Measurements from ENCODE around the gene TEDC2. TPM values are rescaled to one million over a fixed set of nuclear protein-coding genes. Genes with fewer than 3 reads are reported as not detected.

The TEDC2 gene
- total RNA-seq, 1 experiment from 2014 or later, result 45.4 TPM

GRCh38 chr16:2468233-2468724 lies 8.4 kb downstream of the TEDC2 start:
- Histone ChIP-seq H3K4ac (ENCODE audit: low read depth, low read length) (no peak overlapping the region), H3T11ph (ENCODE audit: low read length) (no peak overlapping the region), H3K56ac (ENCODE audit: insufficient read length, low read depth, low read length) (no peak overlapping the region), H3K23ac (ENCODE audit: insufficient read length, low read depth, low read length) (no peak overlapping the region), H3K79me2 (ENCODE audit: insufficient read depth, low read length) (no peaks in the 10 kb centered on the region), H3K9ac (ENCODE audit: extremely low read depth, insufficient read length, low read length) (peak overlapping the region; percentile 8), H3K9me3 (ENCODE audit: control insufficient read depth, low read depth, low read length) (no peaks in the 10 kb centered on the region), H4K20me1 (ENCODE audit: control insufficient read depth, insufficient read depth, insufficient read length) (no peaks in the 10 kb centered on the region), H3K23me2 (ENCODE audit: insufficient read length, low read depth, low read length, poor library complexity, severe bottlenecking) (peaks cover 9% of the 10 kb centered on the region), H2BK120ac (ENCODE audit: low read depth, low read length, poor library complexity, severe bottlenecking) (no peak overlapping the region), H3K18ac (ENCODE audit: insufficient read length, low read depth, low read length) (no peak overlapping the region), H4K91ac (ENCODE audit: insufficient read length, low read depth, low read length) (no peak overlapping the region), H2AFZ (ENCODE audit: low read length) (no peak overlapping the region), H3K4me1 (ENCODE audit: insufficient read depth, low read length) (no peaks in the 10 kb centered on the region), H2AK5ac (ENCODE audit: insufficient read length, low read length) (no peak overlapping the region), H2BK20ac (ENCODE audit: low read depth, low read length, poor library complexity, severe bottlenecking) (no peak overlapping the region), H3K14ac (ENCODE audit: insufficient read depth, low read length) (peak overlapping the region; percentile 5; the same call in 1 of the 2 replicates), H4K8ac (replicated peaks; ENCODE audit: insufficient read length, low read depth, low read length) (no peak overlapping the region), H2BK5ac (ENCODE audit: insufficient read length, low read length) (no peak overlapping the region), H3K4me2 (ENCODE audit: insufficient read depth, insufficient read length, low read length) (peak overlapping the region; percentile 15), H2BK12ac (ENCODE audit: insufficient read length, low read depth, low read length) (no peak overlapping the region), H3K27me3 (ENCODE audit: insufficient read depth, low read length) (peaks cover 17% of the 10 kb centered on the region; the same call in 1 of the 2 replicates), H4K5ac (ENCODE audit: insufficient read length, low read depth, low read length) (no peak overlapping the region), H2BK15ac (ENCODE audit: low read depth, low read length) (no peak overlapping the region), H3K79me1 (ENCODE audit: insufficient read depth, low read depth, low read length, poor library complexity, severe bottlenecking) (no peaks in the 10 kb centered on the region), H3K27ac (ENCODE audit: insufficient read length, low read depth, low read length) (no peak overlapping the region)
- no peaks in the 10 kb centered on the region for H3K9me3 Mint-ChIP-seq
- H3K27ac Mint-ChIP-seq, result peak overlapping the region in 1 of 3 experiments; percentile 39; a peak in 1 of 7 replicates
- peaks cover 33% of the 10 kb centered on the region for H3K27me3 Mint-ChIP-seq (ENCODE audit: low read depth)
- H3K4me3 Mint-ChIP-seq, result peak overlapping the region; percentile 58 to 78
- WGBS (ENCODE audit: extremely low coverage, insufficient read length, low lambda C conversion rate), result no CpG with 5 or more reads among the region's 38 CpGs
- H3K4me1 Mint-ChIP-seq, result peaks cover 20 to 25% of the 10 kb centered on the region in 2 experiments
- TF ChIP-seq CTCF (conservative IDR thresholded peaks at IDR 0.05), result no peak
- no peak for DNase-seq
- peaks cover 2 to 9% (median 6%) of the 10 kb centered on the region in 3 experiments; a peak in 4 of 7 replicates for H3K36me3 Mint-ChIP-seq (ENCODE audit: insufficient read depth in 1 of 3, low read depth in 3 of 3)

All from H9 (cell line).